HCT116 (cell line): ENCODE data around the gene HDGF.

ENCODE experiments used
- CEBPB ChIP-seq: IDR thresholded peaks from 2 replicates; pipeline ENCODE4 v1.6.1; 2012; ENCODE audit warnings: low read depth
- CTCF ChIP-seq, 3 experiments: fragments of 200-600 bp in 1 of 3; sonication (generic) in 1 of 3; IDR thresholded peaks in 2 of 3; conservative IDR thresholded peaks in 1 of 3; 2 replicates each; pipeline ENCODE4 v1.5.1; 2012 to 2017; ENCODE audit warnings: low read depth in 2 of 3, low read length in 2 of 3, antibody characterized with exemption in 1 of 3, borderline replicate concordance in 1 of 3, control low read depth in 1 of 3, mild to moderate bottlenecking in 1 of 3, mixed read lengths in 1 of 3, mixed run types in 1 of 3, moderate library complexity in 1 of 3; ENCODE audit not compliant: insufficient read depth in 1 of 3
- ELF1 ChIP-seq: IDR thresholded peaks from 2 replicates; pipeline ENCODE4 v1.6.1; 2012; ENCODE audit warnings: low read depth, borderline replicate concordance
- EZH2 ChIP-seq: fragments of 200-600 bp; sonication (generic); IDR thresholded peaks from 2 replicates; pipeline ENCODE4 v1.6.1; 2017; ENCODE audit warnings: antibody characterized with exemption, mixed run types
- JUND ChIP-seq: IDR thresholded peaks from 2 replicates; pipeline ENCODE4 v1.6.1; 2012
- POLR2A ChIP-seq: IDR thresholded peaks from 2 replicates; pipeline ENCODE4 v1.7.0; 2011; ENCODE audit warnings: borderline replicate concordance; ENCODE audit not compliant: insufficient read depth, insufficient read length; ENCODE audit errors: extremely low read depth
- POLR2AphosphoS5 ChIP-seq: IDR thresholded peaks from 2 replicates; pipeline ENCODE4 v1.6.1; 2011; ENCODE audit warnings: mild to moderate bottlenecking, low read depth, low read length, moderate library complexity
- SIN3A ChIP-seq: IDR thresholded peaks from 2 replicates; pipeline ENCODE4 v1.6.1; 2012; ENCODE audit warnings: low read depth
- SP1 ChIP-seq: IDR thresholded peaks from 2 replicates; pipeline ENCODE4 v1.6.1; 2012; ENCODE audit warnings: low read depth
- SRF ChIP-seq: IDR thresholded peaks from 2 replicates; pipeline ENCODE4 v1.6.1; 2012; ENCODE audit warnings: low read depth
- TCF7L2 ChIP-seq: IDR thresholded peaks from 2 replicates; pipeline ENCODE4 v1.7.0; 2011; ENCODE audit warnings: borderline replicate concordance, inconsistent platforms; ENCODE audit not compliant: insufficient read depth, insufficient read length; ENCODE audit errors: extremely low read depth
- YY1 ChIP-seq: IDR thresholded peaks from 2 replicates; pipeline ENCODE4 v1.6.1; 2011; ENCODE audit warnings: low read length, low read depth, moderate library complexity, mild to moderate bottlenecking; ENCODE audit not compliant: insufficient replicate concordance; ENCODE audit errors: extremely low read depth
- ZBTB33 ChIP-seq: IDR thresholded peaks from 2 replicates; pipeline ENCODE4 v1.6.1; 2011; ENCODE audit warnings: mild to moderate bottlenecking, low read length, moderate library complexity; ENCODE audit not compliant: insufficient replicate concordance; ENCODE audit errors: extremely low read depth
- ZFX ChIP-seq: fragments of 450-650 bp; IDR thresholded peaks from 2 replicates; pipeline ENCODE4 v1.6.1; 2017

GRCh38 chr1:156725683-156726280, 25.7 kb downstream of the HDGF start:
- TF ChIP-seq SRF (no peak), ELF1 (no peak), CTCF (IDR thresholded peaks at IDR 0.05 in 2 of 3, conservative IDR thresholded peaks at IDR 0.05 in 1 of 3; ENCODE audit: borderline replicate concordance in 1 of 3, insufficient read depth in 1 of 3, low read depth in 2 of 3, low read length in 2 of 3) (peak in 2 of 3 experiments; percentile 89 to 93; a peak in 4 of 6 replicates), ZFX (no peak), JUND (no peak), CEBPB (no peak), POLR2A (no peak), EZH2 (no peak), POLR2AphosphoS5 (peak; percentile 53; the same call in 1 of the 2 replicates), SP1 (no peak), YY1 (peak; percentile 64), ZBTB33 (no peak), TCF7L2 (no peak), SIN3A (no peak)
